Prostate gland (tissue), 2 donors: ENCODE results near the gene RPP25. TPM values are rescaled to one million over a fixed set of nuclear protein-coding genes. Genes with fewer than 3 reads are reported as not detected.

Experiments
- DNase-seq: peaks from one replicate; pipeline ENCODE4 v3.0.0-alpha.2; 2019; ENCODE audit warnings: low spot score
- H3K27ac ChIP-seq, 2 donors: fragments of 200-600 bp; sonication (generic); 2 replicates each; pipeline ENCODE4 v1.5.1; 2017 to 2019
- H3K27me3 ChIP-seq: fragments of 200-600 bp; sonication (generic); replicated peaks from 2 replicates; pipeline ENCODE4 v1.5.1; 2019; ENCODE audit not compliant: insufficient read depth
- H3K36me3 ChIP-seq, 2 donors: fragments of 200-600 bp; sonication (generic); 1 replicate in 1 of 2; 2 replicates in 1 of 2; pipeline versions ENCODE4 v1.5.1 to v1.8.1; 2017 to 2019
- H3K4me1 ChIP-seq: fragments of 200-600 bp; sonication (generic); replicated peaks from 2 replicates; pipeline ENCODE4 v1.5.1; 2019
- H3K4me3 ChIP-seq, 2 donors: fragments of 200-600 bp; sonication (generic); 2 replicates each; pipeline ENCODE4 v1.5.1; 2017 to 2019
- H3K9me3 ChIP-seq: fragments of 200-600 bp; sonication (generic); 2 replicates; pipeline ENCODE4 v1.5.1; 2017
- CTCF ChIP-seq, 4 experiments: fragments of 200-600 bp in 2 of 4; fragments of 450-650 bp in 2 of 4; sonication (generic) in 2 of 4; IDR thresholded peaks; 1 replicate in 3 of 4; 2 replicates in 1 of 4; pipeline ENCODE4 v1.5.1; 2016 to 2019; ENCODE audit warnings: antibody characterized with exemption in 4 of 4, mild to moderate bottlenecking in 2 of 4, moderate library complexity in 2 of 4
- POLR2A ChIP-seq: fragments of 450-650 bp; IDR thresholded peaks from one replicate; pipeline ENCODE4 v1.6.1; 2016; ENCODE audit warnings: antibody characterized with exemption, mild to moderate bottlenecking
- POLR2AphosphoS5 ChIP-seq: sonication (generic); formaldehyde crosslinking; IDR thresholded peaks from one replicate; pipeline ENCODE4 v1.6.1; 2017; ENCODE audit warnings: antibody characterized with exemption
- WGBS: methylation state at CpG from one replicate; pipeline ENCODE4 v1.1.5; 2018; 5-methylcytosine and 5-hydroxymethylcytosine counted together
- intact Hi-C: fragments of 100-400 bp; cut with DNase I; formaldehyde crosslinking; loops from one replicate; pipeline ENCODE4 v1.14.2; 2022
- total RNA-seq, 2 donors: library from RNA; depleted of rRNA; stranded (reverse); fragments of >200 nt; gene quantifications; one replicate each; pipeline ENCODE4 v1.1.0, GENCODE V29; 2016

The RPP25 gene
- total RNA-seq, 2 donors from 2014 or later: 3.8 to 17.6 TPM

- Histone ChIP-seq H3K4me3 (no peak overlapping the region), H3K36me3 (no peaks in the 10 kb centered on the region), H3K27ac (no peak overlapping the region), H3K9me3 (no peaks in the 10 kb centered on the region), H3K4me1 (peaks cover 9% of the 10 kb centered on the region), H3K27me3 (no peaks in the 10 kb centered on the region)
- 82% methylated on average over 8 of the region's 8 CpGs for WGBS
- DNase-seq: no peak
- intact Hi-C loops: loop anchor here (5.0 to 10.0 kb wide), 2 partner anchors 247 to 580 kb away; partner anchors contain the start of gene C15orf39
- no peak for TF ChIP-seq CTCF (IDR thresholded peaks at IDR 0.05)
- TF ChIP-seq POLR2AphosphoS5: no peak
- TF ChIP-seq POLR2A: no peak
These were observed 1.6 kb downstream of the RPP25 start for GRCh38 chr15:74955017-74955416.

- no peaks in the 10 kb centered on the region for H3K9me3 ChIP-seq
- intact Hi-C loops: loop anchor here (5.0 to 10.0 kb wide), 2 partner anchors 322 to 580 kb away; no protein-coding TSS in a partner anchor
- TF ChIP-seq POLR2A: no peak
- no peak for TF ChIP-seq POLR2AphosphoS5
- TF ChIP-seq CTCF (IDR thresholded peaks at IDR 0.05): no peak
- H3K36me3 ChIP-seq: no peaks in the 10 kb centered on the region
- H3K27me3 ChIP-seq: no peaks in the 10 kb centered on the region
- no peak overlapping the region for H3K4me3 ChIP-seq
- H3K27ac ChIP-seq: no peak overlapping the region
- peaks cover 9% of the 10 kb centered on the region for H3K4me1 ChIP-seq
- DNase-seq: no peak
These were observed 2.1 kb downstream of the RPP25 start for GRCh38 chr15:74954515-74954914.

- DNase-seq: no peak
- intact Hi-C loops: loop anchor here (2.0 to 10.0 kb wide), 3 partner anchors 180 to 576 kb away; no protein-coding TSS in a partner anchor
- 65% methylated on average over 3 of the region's 3 CpGs for WGBS
- Histone ChIP-seq H3K36me3 (no peaks in the 10 kb centered on the region), H3K27me3 (no peaks in the 10 kb centered on the region), H3K9me3 (no peaks in the 10 kb centered on the region), H3K4me3 (no peak overlapping the region), H3K4me1 (no peaks in the 10 kb centered on the region), H3K27ac (no peak overlapping the region)
- TF ChIP-seq POLR2AphosphoS5 (no peak), POLR2A (no peak), CTCF (IDR thresholded peaks at IDR 0.05) (no peak)
These were observed 5.6 kb downstream of the RPP25 start for GRCh38 chr15:74951006-74951405.

- no peak overlapping the region for H3K4me3 ChIP-seq
- no peak overlapping the region for H3K27ac ChIP-seq
- peak; percentile 75 for DNase-seq
- intact Hi-C loops: loop anchor here (2.0 to 10.0 kb wide), 3 partner anchors 179 to 575 kb away; no protein-coding TSS in a partner anchor
- H3K9me3 ChIP-seq: no peaks in the 10 kb centered on the region
- no peaks in the 10 kb centered on the region for H3K36me3 ChIP-seq
- no peaks in the 10 kb centered on the region for H3K4me1 ChIP-seq
- 25% methylated on average over 7 of the region's 7 CpGs for WGBS
- no peaks in the 10 kb centered on the region for H3K27me3 ChIP-seq
- TF ChIP-seq POLR2A (no peak), POLR2AphosphoS5 (peak; percentile 79), CTCF (IDR thresholded peaks at IDR 0.05) (peak; percentile 93 to 98 (median 96))
These were observed 6.3 kb downstream of the RPP25 start for GRCh38 chr15:74950078-74950908.
